C4-2B (cell line): Measurements from ENCODE around the gene HOXD1.

Experiments used
- H3K27ac ChIP-seq: fragments of 450-650 bp; 2 replicates; pipeline ENCODE4 v1.5.1; 2017
- CTCF ChIP-seq: fragments of 450-650 bp; conservative IDR thresholded peaks from 2 replicates; pipeline ENCODE4 v1.5.1; 2017; ENCODE audit warnings: mild to moderate bottlenecking
- ZFX ChIP-seq: fragments of 450-650 bp; IDR thresholded peaks from 2 replicates; pipeline ENCODE4 v1.6.1; 2017

The HOXD1 gene

GRCh38 chr2:176156807-176157498, 31.5 kb upstream of the HOXD1 start, which contains the start of gene HOXD3:
Gene HOXD3, plus strand, starts transcription at chr2:176157307. Its CDS starts 11,808 bp downstream, at chr2:176169115.
- no peak for TF ChIP-seq ZFX
- TF ChIP-seq CTCF: no peak
- H3K27ac ChIP-seq: no peak within 1 kb of the TSS

- no peak for TF ChIP-seq CTCF
- no peak for TF ChIP-seq ZFX
- no peak overlapping the region for H3K27ac ChIP-seq
These were observed 30.8 kb upstream of the HOXD1 start for GRCh38 chr2:176157499-176158185.

GRCh38 chr2:176158186-176158591, 30.3 kb upstream of the HOXD1 start:
- H3K27ac ChIP-seq: no peak overlapping the region
- TF ChIP-seq CTCF (no peak), ZFX (no peak)

- no peak overlapping the region for H3K27ac ChIP-seq
- TF ChIP-seq ZFX (no peak), CTCF (no peak)
These were observed 29.4 kb upstream of the HOXD1 start for GRCh38 chr2:176158855-176159662.

- no peak overlapping the region for H3K27ac ChIP-seq
- no peak for TF ChIP-seq ZFX
- no peak for TF ChIP-seq CTCF
These were observed 28.7 kb upstream of the HOXD1 start for GRCh38 chr2:176159663-176160250.

GRCh38 chr2:176160251-176160985, 28.1 kb upstream of the HOXD1 start:
- H3K27ac ChIP-seq: no peak overlapping the region
- TF ChIP-seq CTCF: no peak
- no peak for TF ChIP-seq ZFX
